CD4-positive, CD25-positive, alpha-beta regulatory T cell (primary cell): Measurements from ENCODE around the gene RAB39A. TPM values are rescaled to one million over a fixed set of nuclear protein-coding genes. Genes with fewer than 3 reads are reported as not detected.

Experiments used
- ATAC-seq, 2 donors: fragments of 150-1000 bp; cut with Tn5 transposase; one replicate each; pipeline ENCODE4 v1.10.0; 2021; ENCODE audit warnings: low read depth in 2 of 2, moderate number of reproducible peaks in 2 of 2, moderate library complexity in 1 of 2
- DNase-seq, 3 donors: peaks; one replicate each; pipeline versions ENCODE4 v3.0.0 to v3.0.0-alpha.2; 2012 to 2022; ENCODE audit warnings: mixed read lengths in 1 of 3
- H3K27ac ChIP-seq: one replicate; pipeline ENCODE4 v1.7.0; 2013; ENCODE audit warnings: mild to moderate bottlenecking, low read length; ENCODE audit not compliant: insufficient read depth, poor library complexity, severe bottlenecking
- H3K27me3 ChIP-seq: one replicate; pipeline ENCODE4 v1.7.0; 2013; ENCODE audit warnings: low read length; ENCODE audit not compliant: control insufficient read depth, insufficient read depth
- H3K36me3 ChIP-seq: one replicate; pipeline ENCODE4 v1.7.0; 2013; ENCODE audit warnings: mild to moderate bottlenecking, low read length, moderate library complexity; ENCODE audit not compliant: control insufficient read depth, insufficient read depth
- H3K4me1 ChIP-seq: 2 replicates; pipeline ENCODE4 v1.7.0; 2013; ENCODE audit warnings: mild to moderate bottlenecking, low read length; ENCODE audit not compliant: insufficient read depth, control insufficient read depth, poor library complexity, severe bottlenecking
- H3K4me3 ChIP-seq: one replicate; pipeline ENCODE4 v1.7.0; 2013; ENCODE audit warnings: low read depth, mild to moderate bottlenecking, low read length, moderate library complexity
- H3K9me3 ChIP-seq, 2 experiments: 1 replicate in 1 of 2; 2 replicates in 1 of 2; pipeline ENCODE4 v1.7.0; 2013; ENCODE audit warnings: low read length in 2 of 2, mild to moderate bottlenecking in 1 of 2, moderate library complexity in 1 of 2; ENCODE audit not compliant: control insufficient read depth in 2 of 2
- H3K27ac Mint-ChIP-seq, 3 donors: one replicate each; pipeline ENCODE4 v1.8.0; 2020 to 2022; ENCODE audit warnings: mild to moderate bottlenecking in 3 of 3, mixed read lengths in 3 of 3, moderate library complexity in 2 of 3
- H3K27me3 Mint-ChIP-seq: one replicate; pipeline ENCODE4 v1.8.0; 2022; ENCODE audit warnings: mild to moderate bottlenecking, mixed read lengths
- H3K36me3 Mint-ChIP-seq: one replicate; pipeline ENCODE4 v1.8.0; 2020; ENCODE audit warnings: mixed read lengths
- H3K4me1 Mint-ChIP-seq, 4 donors: one replicate each; pipeline ENCODE4 v1.8.0; 2020 to 2022; ENCODE audit warnings: mixed read lengths in 4 of 4, mild to moderate bottlenecking in 1 of 4
- H3K4me3 Mint-ChIP-seq, 4 donors: one replicate each; pipeline ENCODE4 v1.8.0; 2020 to 2022; ENCODE audit warnings: mild to moderate bottlenecking in 4 of 4, mixed read lengths in 4 of 4, moderate library complexity in 3 of 4
- H3K9me3 Mint-ChIP-seq, 7 donors: one replicate each; pipeline ENCODE4 v1.8.0; 2020 to 2022; ENCODE audit warnings: mixed read lengths in 7 of 7, mild to moderate bottlenecking in 3 of 7, moderate library complexity in 2 of 7
- polyA plus RNA-seq, 4 donors: library from polyadenylated mRNA; unstranded; fragments of 300-500 nt; fragmentation: Illumina TruSeq; gene quantifications; one replicate each; pipeline ENCODE4 v1.2.3, GENCODE V29; 2021
- total RNA-seq: library from RNA; stranded (reverse); gene quantifications from one replicate; pipeline ENCODE4 v1.2.3, GENCODE V29; 2022

Gene RAB39A
- total and polyA plus RNA-seq, 5 donors from 2014 or later: 0.11 TPM; not detected in 4

GRCh38 chr11:107962181-107962580 lies 33.9 kb downstream of the RAB39A start:
- no peak overlapping the region for H3K4me3 ChIP-seq
- Mint-ChIP-seq H3K27ac (no peak overlapping the region), H3K4me1 (no peaks in the 10 kb centered on the region), H3K4me3 (no peak overlapping the region), H3K9me3 (no peaks in the 10 kb centered on the region), H3K27me3 (peaks cover 9% of the 10 kb centered on the region), H3K36me3 (no peaks in the 10 kb centered on the region)
- H3K27ac ChIP-seq: no peak overlapping the region
- H3K36me3 ChIP-seq: no peaks in the 10 kb centered on the region
- DNase-seq: no peak
- no peaks in the 10 kb centered on the region for H3K4me1 ChIP-seq
- H3K27me3 ChIP-seq: peaks cover 9% of the 10 kb centered on the region
- no peaks in the 10 kb centered on the region for H3K9me3 ChIP-seq
- ATAC-seq: no peak

DNA sequence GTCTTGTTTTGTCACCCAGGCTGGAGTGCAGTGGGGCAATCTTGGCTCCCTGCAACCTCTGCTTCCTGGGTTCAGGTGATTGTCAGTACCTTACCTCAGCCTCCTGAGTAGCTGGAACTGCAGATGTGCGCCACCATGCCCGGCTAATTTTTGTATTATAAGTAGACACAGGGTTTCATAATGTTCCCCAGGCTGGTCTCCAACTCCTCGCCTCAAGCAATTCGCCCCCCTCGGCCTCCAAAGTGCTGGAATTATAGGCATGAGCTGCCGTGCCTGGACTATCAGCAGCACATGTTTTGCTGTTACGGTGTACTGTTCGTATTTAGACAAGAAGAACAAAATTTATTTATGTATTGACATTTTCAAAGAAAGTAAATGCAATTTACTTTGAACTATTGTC lies 34.8 kb downstream of the RAB39A start:
- H3K9me3 Mint-ChIP-seq: no peaks in the 10 kb centered on the region
- H3K4me3 Mint-ChIP-seq: no peak overlapping the region
- H3K27me3 Mint-ChIP-seq: peaks cover 8% of the 10 kb centered on the region
- H3K4me1 Mint-ChIP-seq: no peaks in the 10 kb centered on the region
- Histone ChIP-seq H3K27ac (no peak overlapping the region), H3K27me3 (peaks cover 9% of the 10 kb centered on the region), H3K9me3 (no peaks in the 10 kb centered on the region), H3K36me3 (no peaks in the 10 kb centered on the region), H3K4me3 (no peak overlapping the region), H3K4me1 (no peaks in the 10 kb centered on the region)
- DNase-seq (no peak), ATAC-seq (no peak)
- no peaks in the 10 kb centered on the region for H3K36me3 Mint-ChIP-seq
- no peak overlapping the region for H3K27ac Mint-ChIP-seq

- H3K9me3 ChIP-seq: no peaks in the 10 kb centered on the region
- DNase-seq (no peak), ATAC-seq (no peak)
- no peak overlapping the region for H3K27ac ChIP-seq
- H3K27me3 ChIP-seq: peaks cover 3% of the 10 kb centered on the region
- Mint-ChIP-seq H3K4me1 (no peaks in the 10 kb centered on the region), H3K36me3 (no peaks in the 10 kb centered on the region), H3K9me3 (no peaks in the 10 kb centered on the region), H3K27ac (no peak overlapping the region), H3K4me3 (no peak overlapping the region), H3K27me3 (no peaks in the 10 kb centered on the region)
- H3K4me3 ChIP-seq: no peak overlapping the region
- no peaks in the 10 kb centered on the region for H3K4me1 ChIP-seq
- H3K36me3 ChIP-seq: no peaks in the 10 kb centered on the region
Measured at GRCh38 chr11:107969219-107969618, 41.0 kb downstream of the RAB39A start.

DNA sequence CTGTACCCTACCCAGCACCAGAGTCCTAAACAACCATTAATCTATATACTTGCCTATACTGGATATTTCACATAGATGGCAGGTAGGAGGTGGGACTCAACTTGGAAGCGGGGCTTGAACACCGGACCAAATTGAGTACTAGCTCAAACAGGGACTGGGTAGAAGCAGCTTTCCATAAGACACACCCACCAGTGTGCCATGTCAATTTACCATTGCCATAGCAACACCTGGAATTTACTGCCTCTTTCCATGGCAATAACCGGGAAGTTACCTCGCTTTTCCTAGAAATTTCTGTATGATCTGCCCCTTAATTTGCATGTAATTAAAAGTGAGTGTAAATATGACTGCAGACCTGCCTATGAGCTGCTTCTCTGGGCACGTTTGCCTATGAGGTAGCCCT lies 41.8 kb downstream of the RAB39A start:
- Mint-ChIP-seq H3K4me1 (no peaks in the 10 kb centered on the region), H3K27me3 (no peaks in the 10 kb centered on the region), H3K27ac (no peak overlapping the region), H3K4me3 (no peak overlapping the region), H3K36me3 (no peaks in the 10 kb centered on the region), H3K9me3 (peaks cover 0 to 1% (median 0%) of the 10 kb centered on the region in 7 donors)
- H3K36me3 ChIP-seq: no peaks in the 10 kb centered on the region
- DNase-seq (no peak), ATAC-seq (no peak)
- no peaks in the 10 kb centered on the region for H3K9me3 ChIP-seq
- H3K27me3 ChIP-seq: peaks cover 3% of the 10 kb centered on the region
- H3K4me3 ChIP-seq: no peak overlapping the region
- no peaks in the 10 kb centered on the region for H3K4me1 ChIP-seq
- H3K27ac ChIP-seq: no peak overlapping the region

GRCh38 chr11:107973641-107974040 lies 45.4 kb downstream of the RAB39A start:
- Mint-ChIP-seq H3K4me3 (no peak overlapping the region), H3K36me3 (no peaks in the 10 kb centered on the region), H3K27ac (no peak overlapping the region), H3K9me3 (peaks cover 0 to 1% (median 0%) of the 10 kb centered on the region in 7 donors), H3K27me3 (peaks cover 6% of the 10 kb centered on the region), H3K4me1 (no peaks in the 10 kb centered on the region)
- DNase-seq (no peak), ATAC-seq (no peak)
- Histone ChIP-seq H3K9me3 (no peaks in the 10 kb centered on the region), H3K4me1 (no peaks in the 10 kb centered on the region), H3K27ac (no peak overlapping the region), H3K27me3 (peaks cover 6% of the 10 kb centered on the region), H3K36me3 (no peaks in the 10 kb centered on the region), H3K4me3 (no peak overlapping the region)

GRCh38 chr11:107988397-107989158 lies 60.3 kb downstream of the RAB39A start:
- Histone ChIP-seq H3K4me3 (no peak overlapping the region), H3K27ac (no peak overlapping the region), H3K27me3 (peaks cover 2% of the 10 kb centered on the region), H3K9me3 (no peaks in the 10 kb centered on the region), H3K4me1 (no peaks in the 10 kb centered on the region), H3K36me3 (no peaks in the 10 kb centered on the region)
- Mint-ChIP-seq H3K36me3 (no peaks in the 10 kb centered on the region), H3K4me3 (no peak overlapping the region), H3K27ac (no peak overlapping the region), H3K4me1 (no peaks in the 10 kb centered on the region), H3K27me3 (peaks cover 13% of the 10 kb centered on the region), H3K9me3 (peaks cover 0 to 2% (median 0%) of the 10 kb centered on the region in 7 donors)
- DNase-seq: no peak
- ATAC-seq: peak in 1 of 2 donors; percentile 20

DNA sequence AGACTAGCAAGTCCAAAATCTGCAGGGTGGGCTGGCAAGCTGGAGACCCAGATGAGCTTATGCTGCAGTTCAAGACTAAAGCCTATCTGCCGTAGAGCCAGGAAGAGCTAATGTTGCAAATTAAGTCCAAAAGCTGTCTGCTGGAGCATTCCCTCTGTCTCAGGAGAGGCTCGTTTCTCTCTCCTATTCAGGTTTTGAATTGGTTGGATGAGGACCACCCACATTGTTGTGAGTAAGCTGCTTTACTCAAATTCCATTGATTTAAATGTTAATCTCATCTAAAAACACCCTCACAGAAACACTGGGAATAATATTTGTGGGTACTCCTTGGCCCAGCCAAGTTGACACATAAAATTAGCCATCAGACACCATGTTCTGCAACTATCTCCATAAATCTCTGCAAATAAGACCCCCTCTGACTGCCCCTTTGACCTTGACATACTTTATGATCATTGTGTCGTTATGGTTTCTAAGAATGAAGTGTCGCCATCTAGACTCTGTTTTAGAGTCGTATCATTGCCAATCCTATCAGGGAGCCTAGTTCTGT lies 63.7 kb downstream of the RAB39A start:
- Histone ChIP-seq H3K36me3 (no peaks in the 10 kb centered on the region), H3K4me3 (no peak overlapping the region), H3K4me1 (no peaks in the 10 kb centered on the region), H3K27me3 (peaks cover 2% of the 10 kb centered on the region), H3K9me3 (no peaks in the 10 kb centered on the region), H3K27ac (no peak overlapping the region)
- peak overlapping the region in 1 of 4 donors; percentile 51 for H3K4me3 Mint-ChIP-seq
- no peak for ATAC-seq
- H3K4me1 Mint-ChIP-seq: no peaks in the 10 kb centered on the region
- no peaks in the 10 kb centered on the region for H3K36me3 Mint-ChIP-seq
- H3K27me3 Mint-ChIP-seq: peaks cover 37% of the 10 kb centered on the region
- peaks cover 0 to 2% (median 0%) of the 10 kb centered on the region in 7 donors for H3K9me3 Mint-ChIP-seq
- H3K27ac Mint-ChIP-seq: no peak overlapping the region
- no peak for DNase-seq
